GM21515 (cell line): ENCODE results near the gene GH1.
A peak's percentile ranks its signal among the peaks of the same experiment; 100 is the strongest.
"Not testable (repeated sequence)": the region's sequence is repeated elsewhere in the genome, so short reads cannot be mapped to it uniquely, and the experiment has no call there.

Experiments
- ATAC-seq: cut with Tn5 transposase; IDR thresholded peaks from one replicate; pipeline ENCODE4 v1.9.1; 2021; ENCODE audit not compliant: unreplicated experiment

The GH1 gene

GRCh38 chr17:63928172-63928666 is 9.6 kb upstream of the GH1 start:
- ATAC-seq: no peak

GRCh38 chr17:63927464-63928171 is 9.0 kb upstream of the GH1 start:
- ATAC-seq: no peak

- ATAC-seq: no peak
Observed at GRCh38 chr17:63926164-63926563, 7.5 kb upstream of the GH1 start.

- ATAC-seq: no peak
Observed at GRCh38 chr17:63925615-63926014, 7.0 kb upstream of the GH1 start.

GRCh38 chr17:63922402-63922801 is 3.8 kb upstream of the GH1 start:
- peak; percentile 37 for ATAC-seq

GRCh38 chr17:63920779-63921178 is 2.1 kb upstream of the GH1 start:
- ATAC-seq: not testable (repeated sequence)

- ATAC-seq: not testable (repeated sequence)
Observed at GRCh38 chr17:63920050-63920449, 1.4 kb upstream of the GH1 start.

- peak; percentile 67 for ATAC-seq
Observed at GRCh38 chr17:63919311-63919723, 678 bp upstream of the GH1 start.

GRCh38 chr17:63918305-63918704 is 334 bp downstream of the GH1 start:
- no peak for ATAC-seq

- no peak for ATAC-seq
Observed at GRCh38 chr17:63917646-63918045, 993 bp downstream of the GH1 start.

- ATAC-seq: not testable (repeated sequence)
Observed at GRCh38 chr17:63917206-63917605, 1.4 kb downstream of the GH1 start.

- no peak for ATAC-seq
Observed at GRCh38 chr17:63916566-63917185, 2.0 kb downstream of the GH1 start.

GRCh38 chr17:63915753-63916152 is 2.9 kb downstream of the GH1 start:
- ATAC-seq: not testable (repeated sequence)

GRCh38 chr17:63914471-63914870 is 4.2 kb downstream of the GH1 start:
- ATAC-seq: no peak

- no peak for ATAC-seq
Observed at GRCh38 chr17:63911657-63912100, 7.0 kb downstream of the GH1 start.

- ATAC-seq: no peak
Observed at GRCh38 chr17:63911041-63911635, 7.5 kb downstream of the GH1 start, which contains the start of gene CSHL1. CSHL1 (minus strand) TSS chr17:63911258; CDS start chr17:63911196, 62 bp downstream.

- no peak for ATAC-seq
Observed at GRCh38 chr17:63910096-63910495, 8.5 kb downstream of the GH1 start.

GRCh38 chr17:63909586-63909985 is 9.1 kb downstream of the GH1 start:
- not testable (repeated sequence) for ATAC-seq

GRCh38 chr17:63907161-63907778 is 11.4 kb downstream of the GH1 start:
- not testable (repeated sequence) for ATAC-seq

- not testable (repeated sequence) for ATAC-seq
Observed at GRCh38 chr17:63904796-63905195, 13.8 kb downstream of the GH1 start.

- ATAC-seq: not testable (repeated sequence)
Observed at GRCh38 chr17:63903787-63904201, 14.8 kb downstream of the GH1 start.
